ENCODE measurements around the gene NSL1.
A peak's percentile ranks its signal among the peaks of the same experiment; 100 is the strongest.
"Not testable (repeated sequence)": the region's sequence is repeated elsewhere in the genome, so short reads cannot be mapped to it uniquely, and the experiment has no call there.

The NSL1 gene

DNA sequence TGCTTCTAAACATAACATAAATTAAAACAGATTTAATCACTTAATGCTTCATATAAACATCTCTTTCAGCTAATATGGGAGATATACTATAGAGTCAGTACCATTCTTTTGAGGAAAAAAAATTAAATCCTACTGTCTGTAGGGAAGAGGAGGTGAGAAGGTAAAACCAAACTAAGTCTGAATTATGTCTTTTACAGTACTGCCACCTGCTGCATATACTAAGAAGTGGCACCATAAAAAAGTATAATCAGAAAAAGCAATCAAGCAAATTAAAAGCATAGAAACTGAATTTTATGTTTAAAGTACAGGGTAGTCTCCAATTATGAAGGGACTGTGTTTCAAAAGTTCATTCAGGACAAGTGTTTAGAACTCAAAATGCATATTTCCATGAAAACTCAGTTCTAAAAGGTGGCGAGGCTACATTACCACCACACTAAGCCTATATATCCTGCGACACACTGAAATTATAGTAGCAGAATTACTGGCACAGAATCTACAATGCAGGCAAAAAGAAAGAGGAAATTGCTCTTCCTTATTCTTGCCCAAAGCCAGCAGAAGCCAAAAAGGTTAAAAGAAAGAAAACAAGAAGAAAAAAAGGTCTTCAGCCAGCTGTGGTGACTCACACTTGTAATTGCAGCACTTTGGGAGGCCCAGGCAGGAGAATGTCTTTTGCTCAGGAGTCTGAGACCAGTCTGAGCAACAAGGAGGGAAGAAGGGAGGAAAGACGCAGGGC, 9.0 kb downstream of the NSL1 start:
- peak; percentile 37 for DNase-seq

DNA sequence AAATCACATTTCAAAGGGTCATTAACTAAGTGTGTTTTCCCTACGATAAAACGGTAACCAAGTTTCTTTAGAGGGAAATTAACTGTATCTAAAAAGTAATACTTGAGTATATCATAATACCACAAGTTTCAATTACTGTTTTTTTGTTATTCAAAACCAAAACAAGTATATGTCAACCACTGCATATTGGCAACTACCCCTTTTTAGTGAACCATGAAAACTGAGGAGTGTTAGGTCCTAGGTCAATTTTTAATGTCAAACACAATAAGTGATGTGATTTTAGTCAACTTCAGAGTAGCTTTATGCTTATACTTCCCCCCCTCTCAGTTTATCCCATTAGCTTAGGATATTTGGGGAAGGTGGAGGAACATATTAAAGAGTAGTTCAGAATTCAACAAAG, 10.4 kb downstream of the NSL1 start:
- no peak for DNase-seq

- no peak for DNase-seq
Measured at GRCh38 chr1:212780759-212781158, 10.8 kb downstream of the NSL1 start.

DNA sequence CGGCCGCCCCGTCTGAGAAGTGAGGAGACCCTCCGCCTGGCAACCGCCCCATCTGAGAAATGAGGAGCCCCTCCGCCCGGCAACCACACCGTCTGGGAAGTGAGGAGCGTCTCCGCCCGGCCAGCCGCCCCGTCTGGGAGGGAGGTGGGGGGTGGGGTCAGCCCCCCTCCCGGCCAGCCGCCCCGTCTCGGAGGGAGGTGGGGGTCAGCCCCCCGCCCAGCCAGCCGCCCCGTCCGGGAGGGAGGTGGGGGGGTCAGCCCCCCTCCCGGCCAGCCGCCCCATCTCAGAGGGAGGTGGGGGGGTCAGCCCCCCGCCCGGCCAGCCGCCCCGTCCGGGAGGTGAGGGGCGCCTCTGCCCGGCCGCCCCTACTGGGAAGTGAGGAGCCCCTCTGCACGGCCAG, 12.5 kb downstream of the NSL1 start:
- DNase-seq: not testable (repeated sequence)

GRCh38 chr1:212777151-212777550, 14.4 kb downstream of the NSL1 start:
- no peak for DNase-seq

DNA sequence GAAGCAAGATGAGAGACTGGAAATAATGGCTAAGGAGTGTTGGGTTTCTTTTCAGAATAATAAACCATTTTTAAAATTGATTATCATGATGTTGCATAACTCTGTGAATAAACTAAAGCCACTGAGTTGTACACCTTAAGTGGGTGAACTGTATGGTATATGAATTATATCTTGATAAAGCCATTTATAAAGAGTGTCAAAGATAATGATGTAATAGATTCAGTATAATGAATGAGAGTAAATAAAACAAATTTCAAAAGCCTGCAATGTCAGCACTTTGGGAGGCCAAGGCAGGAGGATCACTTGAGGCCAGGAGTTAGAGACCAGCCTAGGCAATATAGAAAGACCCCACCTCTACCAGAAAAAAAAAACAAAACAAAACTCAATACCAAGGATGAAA, 16.3 kb downstream of the NSL1 start:
- no peak for DNase-seq

GRCh38 chr1:212774584-212774983, 17.0 kb downstream of the NSL1 start:
- peak; percentile 57 for DNase-seq

- DNase-seq: no peak
Measured at GRCh38 chr1:212773011-212773410, 18.6 kb downstream of the NSL1 start.

DNA sequence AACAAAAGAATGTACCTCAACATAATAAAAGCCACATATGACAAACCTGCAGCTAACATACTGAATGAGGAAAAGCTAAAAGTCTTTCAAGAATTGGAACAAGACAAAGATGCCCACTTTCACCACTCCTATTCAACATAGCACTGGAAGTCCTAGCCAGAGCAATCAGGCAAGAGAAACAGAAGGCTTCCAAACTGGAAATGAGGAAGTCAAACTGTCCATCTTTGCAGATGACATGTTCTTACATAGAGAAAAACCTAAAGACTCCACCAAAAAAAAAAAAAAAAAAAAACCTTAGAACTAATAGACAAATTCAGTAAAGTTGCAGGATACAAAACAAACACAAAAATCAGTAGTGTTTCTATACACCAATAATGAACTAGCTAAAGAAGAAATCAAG, 20.2 kb downstream of the NSL1 start:
- no peak for DNase-seq

DNA sequence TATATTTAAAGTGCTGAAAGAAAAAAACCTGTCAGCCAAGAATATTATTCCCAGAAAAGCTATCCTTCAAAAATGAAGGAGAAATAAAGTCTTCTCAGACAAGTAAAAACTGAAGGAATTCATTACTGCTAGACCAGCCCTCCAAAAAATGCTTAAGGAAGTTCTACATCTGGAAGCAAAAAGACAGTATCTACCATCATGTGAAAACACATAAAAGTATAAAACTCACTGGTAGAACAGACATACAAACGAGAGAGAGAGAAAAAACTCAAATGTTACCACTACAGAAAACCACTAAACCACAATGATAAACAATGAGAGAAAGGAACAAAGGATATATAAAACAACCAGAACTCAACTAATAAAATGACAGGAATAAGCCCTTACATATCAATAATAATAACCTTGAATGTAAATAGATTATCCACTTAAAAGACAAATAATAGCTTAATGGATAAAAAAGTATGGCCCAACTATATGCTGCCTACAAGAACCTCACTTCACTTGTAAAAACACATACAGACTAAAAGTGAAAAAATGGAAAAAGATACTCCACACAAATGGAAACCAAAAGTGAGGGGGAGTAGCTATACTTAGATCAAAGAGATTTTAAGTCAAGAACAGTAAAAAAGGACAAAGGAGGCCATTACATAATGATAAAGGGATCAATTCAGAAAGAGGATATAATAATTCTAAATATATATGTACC, 22.0 kb downstream of the NSL1 start:
- DNase-seq: no peak

GRCh38 chr1:212766825-212767224, 24.8 kb downstream of the NSL1 start:
- DNase-seq: not testable (repeated sequence)

GRCh38 chr1:212764718-212765281, 26.8 kb downstream of the NSL1 start:
- not testable (repeated sequence) for DNase-seq

- DNase-seq: no peak
Measured at GRCh38 chr1:212762839-212763238, 28.7 kb downstream of the NSL1 start.

- DNase-seq: no peak
Measured at GRCh38 chr1:212762234-212762633, 29.3 kb downstream of the NSL1 start.

- DNase-seq: peak; percentile 7
Measured at GRCh38 chr1:212760126-212760823, 31.3 kb downstream of the NSL1 start.

DNA sequence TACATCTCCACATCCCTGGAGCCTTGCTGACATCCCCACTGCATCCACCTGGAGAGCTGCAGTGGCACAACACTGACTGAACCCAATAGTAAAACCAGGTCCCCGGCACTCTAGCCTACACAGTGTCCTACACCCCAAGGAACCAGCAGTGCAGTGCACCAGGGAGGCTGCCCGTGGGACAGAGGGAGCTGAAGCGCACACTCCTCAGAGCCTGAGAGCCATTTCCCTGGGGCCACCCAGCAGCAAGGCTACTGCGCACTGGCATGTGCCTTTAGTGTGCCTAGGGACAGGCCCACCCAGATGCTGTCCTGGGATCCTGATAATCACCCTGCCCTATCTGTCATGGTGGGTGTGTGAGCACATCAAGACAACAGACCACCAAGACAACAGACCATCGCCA, 31.9 kb downstream of the NSL1 start:
- no peak for DNase-seq

GRCh38 chr1:212754680-212755079, 36.9 kb downstream of the NSL1 start:
- no peak for DNase-seq

- DNase-seq: no peak
Measured at GRCh38 chr1:212754193-212754592, 37.4 kb downstream of the NSL1 start.

DNA sequence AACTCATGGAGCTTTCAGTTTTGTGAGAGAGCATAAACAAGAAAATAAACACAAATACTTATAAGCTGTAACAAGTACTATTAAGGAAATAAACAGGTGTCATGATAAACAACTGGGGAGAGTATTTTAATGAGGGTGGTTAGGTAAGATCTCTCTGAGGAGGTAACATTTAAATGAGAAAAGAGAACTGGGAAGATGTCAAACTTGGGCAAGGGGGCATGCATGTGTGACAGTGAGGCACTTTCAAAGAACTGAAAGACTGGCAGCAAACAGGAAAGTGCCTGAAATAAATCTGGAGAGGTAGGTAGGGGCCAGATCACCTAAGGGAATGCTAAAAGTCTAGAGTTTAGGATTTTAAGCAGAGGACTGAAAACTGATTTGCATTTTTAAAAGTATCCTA, 37.8 kb downstream of the NSL1 start:
- DNase-seq: no peak

DNA sequence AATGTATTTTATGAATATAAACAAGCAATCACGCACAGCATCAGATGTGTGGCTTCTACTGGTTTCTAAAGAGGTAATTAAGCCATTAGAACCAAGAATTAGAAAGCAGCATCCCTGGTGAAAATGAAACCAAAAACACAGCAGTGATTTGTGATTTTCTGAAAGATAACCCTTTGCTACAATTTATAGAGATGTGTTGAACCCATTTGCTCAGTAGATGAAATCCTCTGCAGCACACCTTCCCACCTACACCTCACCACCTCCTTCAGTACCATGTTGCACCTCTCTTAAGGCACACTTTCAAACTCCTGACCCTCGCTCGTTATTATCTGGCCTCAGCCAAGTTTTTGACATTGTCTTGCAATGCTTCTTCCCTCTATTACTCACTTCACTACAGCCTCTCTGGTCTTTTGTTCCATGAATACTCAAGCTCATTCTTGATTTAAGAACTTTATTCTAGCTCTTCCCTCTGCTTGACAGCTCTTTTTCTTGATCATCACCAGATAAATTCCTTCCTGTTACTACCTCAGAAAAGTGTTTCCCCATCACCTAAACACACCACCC, 38.6 kb downstream of the NSL1 start:
- no peak for DNase-seq

DNA sequence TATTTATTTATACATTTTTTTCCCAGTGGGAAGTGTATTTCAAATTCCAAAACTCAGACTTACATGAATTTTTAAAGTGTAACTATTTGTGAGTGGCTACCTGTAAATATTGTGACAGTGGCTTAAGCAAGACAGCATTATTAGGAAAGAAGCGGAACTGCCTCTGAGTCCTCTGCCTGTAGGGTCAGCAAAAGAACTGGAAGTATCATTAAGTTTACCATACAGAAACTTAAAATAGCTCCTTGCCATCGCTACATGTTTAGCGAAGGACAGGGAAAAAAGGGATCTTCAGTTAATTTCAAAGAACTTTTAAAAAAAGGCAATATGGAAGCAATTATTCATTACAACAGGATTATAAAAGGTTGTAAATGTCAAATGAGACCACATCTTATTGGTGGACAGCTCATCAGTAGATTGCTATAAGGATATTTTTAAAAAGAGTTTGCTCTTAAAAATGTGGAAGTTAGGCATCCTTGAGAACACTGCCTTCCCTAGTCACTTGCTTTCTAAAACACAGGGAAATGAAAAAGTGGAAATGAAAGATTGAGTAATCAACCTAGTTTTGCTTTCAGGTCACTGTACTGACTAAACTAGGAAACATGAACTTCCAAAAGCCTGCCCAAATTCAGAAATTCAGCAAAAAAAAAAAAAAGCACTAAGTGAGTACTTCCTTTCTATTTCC, 39.2 kb downstream of the NSL1 start:
- DNase-seq: no peak

DNA sequence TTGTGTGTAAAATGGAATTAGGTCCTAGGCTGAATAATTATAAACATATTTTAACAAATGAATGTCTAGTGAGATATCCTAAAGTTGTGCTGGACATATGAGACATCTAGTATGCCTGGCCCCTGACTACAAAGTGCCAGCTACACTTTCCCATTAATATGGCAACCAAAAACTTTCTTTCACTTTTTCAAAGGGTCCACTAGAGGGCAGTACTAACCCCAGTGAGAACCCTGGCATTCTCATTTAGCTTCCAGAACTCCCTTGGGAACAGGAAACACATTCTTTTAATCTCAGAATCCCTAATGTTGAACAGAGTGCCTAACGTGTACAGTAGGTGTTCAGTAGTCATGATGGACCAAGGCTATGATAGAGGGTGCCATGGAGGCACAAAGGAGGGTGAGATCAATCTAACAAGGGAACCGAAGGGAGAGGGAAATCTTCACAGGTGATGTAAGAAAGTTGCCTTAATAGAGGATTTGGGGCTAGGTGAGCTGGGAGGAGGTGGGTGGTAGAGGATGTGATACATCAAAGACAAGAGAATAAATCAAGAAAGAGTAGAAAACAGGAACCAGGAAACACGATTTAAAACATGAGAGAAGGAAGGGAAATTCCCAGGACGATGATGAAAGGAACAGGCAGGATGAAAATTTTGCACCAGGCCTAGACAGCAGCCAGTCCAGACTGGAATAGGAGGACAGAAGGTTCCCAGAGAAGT, 41.6 kb downstream of the NSL1 start:
- peak; percentile 86 for DNase-seq
